ENCODE measurements around the gene GRIP2.

GRIP2 gene

DNA sequence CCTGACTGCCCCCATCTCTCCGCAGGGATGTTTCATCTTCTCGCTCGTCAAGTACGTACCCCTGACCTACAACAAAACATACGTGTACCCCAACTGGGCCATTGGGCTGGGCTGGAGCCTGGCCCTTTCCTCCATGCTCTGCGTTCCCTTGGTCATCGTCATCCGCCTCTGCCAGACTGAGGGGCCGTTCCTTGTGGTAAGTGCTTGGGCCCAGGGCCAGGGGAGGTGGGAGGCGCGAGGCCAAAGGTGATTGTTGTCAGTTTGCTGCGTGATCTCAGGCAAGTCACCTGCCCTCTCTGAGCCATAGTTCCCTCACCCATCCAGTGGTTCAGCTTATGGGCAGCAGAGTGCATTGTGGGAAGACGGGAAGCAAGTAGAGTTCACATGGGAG lies 58.5 kb downstream of the GRIP2 start:
- DNase-seq: no peak

GRCh38 chr3:14481018-14481645 lies 59.0 kb downstream of the GRIP2 start:
- DNase-seq: no peak

DNA sequence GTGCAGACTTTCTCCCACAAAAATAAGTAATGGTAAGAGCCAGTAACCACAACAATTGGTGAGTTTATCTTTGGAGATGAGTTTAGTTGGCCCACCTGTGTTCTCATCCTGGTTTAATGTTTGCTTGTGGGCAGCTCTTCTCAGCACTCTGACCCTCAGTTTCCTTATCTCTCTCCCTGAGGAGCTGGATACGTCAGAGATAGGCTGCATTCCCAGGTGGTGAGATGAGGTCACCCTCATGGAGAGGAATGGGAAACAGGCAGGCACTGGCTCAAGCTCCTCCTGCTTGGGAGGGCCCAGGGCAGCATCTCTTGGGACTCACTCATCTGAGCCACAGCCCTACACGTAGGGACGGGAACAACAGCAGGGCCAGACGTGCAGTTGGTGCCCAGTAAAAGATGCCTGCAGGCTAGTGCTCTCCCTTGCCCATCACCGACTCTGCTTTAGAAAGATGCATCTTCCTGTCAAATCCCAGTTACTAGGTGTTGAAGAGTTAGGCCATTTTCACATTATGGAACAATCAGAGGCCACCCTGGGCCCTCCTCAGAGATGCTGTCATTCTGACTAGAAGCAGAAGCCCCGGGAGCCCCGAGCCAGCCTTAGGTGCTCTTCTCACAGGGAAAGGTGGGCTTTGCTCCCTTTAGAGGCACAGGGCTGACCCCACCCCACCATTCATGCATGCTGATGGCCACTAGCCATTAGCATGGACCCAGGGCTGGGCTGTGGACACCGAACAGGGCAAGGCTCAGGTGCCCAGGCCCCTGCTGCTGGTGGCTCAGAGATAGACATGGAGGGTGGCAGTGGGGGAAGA lies 59.7 kb downstream of the GRIP2 start:
- no peak for DNase-seq

DNA sequence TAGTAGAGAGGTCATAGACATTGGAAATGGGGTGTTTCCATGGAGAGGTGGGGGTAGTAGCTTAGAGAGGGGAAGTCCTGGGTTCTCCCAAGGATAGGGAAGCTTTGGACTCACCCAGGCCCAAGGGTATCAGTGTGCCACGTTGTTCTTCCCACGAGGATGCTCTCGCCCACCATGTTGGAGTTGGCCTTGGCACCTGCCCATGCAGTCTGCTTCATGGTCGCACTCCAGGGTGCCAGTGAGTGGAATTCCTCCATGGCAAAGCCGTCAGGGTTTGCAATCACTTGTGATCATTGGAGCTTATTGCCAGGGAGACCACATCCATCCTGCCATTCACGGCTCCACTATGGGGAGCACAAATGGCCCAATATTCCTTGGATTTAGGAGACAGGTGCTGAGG lies 60.6 kb downstream of the GRIP2 start:
- DNase-seq: no peak

DNA sequence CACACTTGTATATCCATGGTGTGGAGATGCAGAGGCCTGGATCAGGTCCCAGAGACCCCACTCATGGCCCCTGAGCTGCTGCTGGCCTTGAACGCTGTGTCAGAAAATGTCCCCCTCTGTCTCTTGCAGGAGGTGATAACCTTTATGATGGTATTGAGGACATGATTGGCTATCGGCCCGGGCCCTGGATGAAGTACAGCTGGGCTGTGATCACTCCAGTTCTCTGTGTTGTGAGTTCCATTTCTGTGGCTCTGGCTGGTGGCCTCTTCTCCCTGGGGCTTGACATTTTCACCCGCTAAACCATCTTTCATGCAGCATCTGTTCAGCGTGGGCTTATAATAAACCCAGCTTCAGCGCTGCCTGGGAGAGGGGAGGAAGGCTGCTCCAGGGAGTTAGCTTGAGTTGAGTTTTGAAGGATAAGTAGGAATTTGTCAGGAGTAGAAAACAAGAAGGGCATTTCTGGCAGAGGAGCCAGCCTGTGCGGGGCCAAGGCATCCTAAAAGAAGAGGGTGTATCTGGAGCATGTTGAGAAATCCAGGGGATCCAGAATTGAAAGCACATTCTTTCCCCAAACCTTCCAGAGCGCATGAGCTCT lies 61.1 kb downstream of the GRIP2 start:
- no peak for DNase-seq

DNA sequence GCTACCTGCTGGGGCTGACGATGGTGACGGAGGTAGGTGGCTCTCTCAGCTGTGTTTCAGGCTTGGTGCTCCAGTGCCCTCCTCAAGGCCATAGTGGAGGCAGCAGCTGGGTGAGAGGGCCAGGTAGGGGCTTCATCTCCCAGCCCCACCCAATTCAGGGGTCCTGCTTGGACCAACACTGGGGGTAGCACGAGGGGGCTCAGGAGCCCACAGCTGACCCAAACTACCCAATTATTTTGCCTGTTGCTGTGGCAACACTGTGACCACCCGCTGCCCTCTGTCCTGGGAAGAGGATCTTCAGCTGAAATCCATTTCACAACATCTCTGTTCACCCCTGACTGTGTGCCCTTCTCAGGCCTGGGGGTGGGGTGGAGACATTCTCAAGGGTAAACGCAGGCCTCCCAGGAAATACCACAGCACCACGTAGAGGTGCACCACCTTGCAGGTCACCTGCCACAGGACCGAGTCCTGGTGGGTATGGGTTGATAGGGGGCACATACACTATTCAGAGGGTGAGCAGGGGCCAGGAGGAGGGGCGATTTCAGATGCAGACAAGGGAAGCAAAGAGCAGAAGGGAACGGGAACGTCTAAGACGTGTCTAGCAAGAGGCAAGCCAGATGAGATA lies 62.7 kb downstream of the GRIP2 start:
- no peak for DNase-seq

DNA sequence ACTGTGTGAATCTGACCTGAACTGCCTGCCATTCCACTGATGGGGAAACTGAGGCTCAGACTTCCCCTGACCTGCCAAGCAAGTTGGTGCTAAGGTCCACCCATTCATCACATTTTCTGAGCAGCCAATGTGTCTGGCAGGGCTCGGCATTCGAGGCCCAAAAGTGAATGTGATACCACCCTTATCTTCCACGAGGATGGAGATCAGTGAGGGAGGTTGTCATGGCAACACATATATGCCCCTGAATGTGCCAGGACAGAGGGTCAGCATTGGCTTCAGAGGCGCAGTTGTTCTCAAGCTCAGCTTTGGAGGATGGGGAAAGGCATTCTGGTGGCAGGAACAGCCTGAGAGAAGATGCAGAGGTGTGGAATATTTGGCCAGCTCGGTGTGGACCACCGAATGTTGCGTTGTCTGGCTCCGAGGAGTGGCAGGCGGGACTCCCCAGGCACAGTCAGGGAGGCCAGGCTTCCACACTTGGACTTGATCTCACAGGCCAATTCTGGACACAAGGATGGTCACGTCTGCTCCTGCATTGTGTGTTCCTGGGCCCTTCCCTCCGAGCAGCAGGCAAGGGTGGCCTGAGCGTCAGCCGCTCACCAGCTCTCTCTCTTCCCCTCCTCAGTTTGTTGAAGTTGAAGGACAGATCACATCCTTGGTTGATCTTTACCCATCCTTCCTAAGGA lies 63.4 kb downstream of the GRIP2 start:
- no peak for DNase-seq

GRCh38 chr3:14475621-14476020 lies 64.5 kb downstream of the GRIP2 start:
- DNase-seq: no peak

- no peak for DNase-seq
Observed at GRCh38 chr3:14474363-14475081, 65.6 kb downstream of the GRIP2 start.

DNA sequence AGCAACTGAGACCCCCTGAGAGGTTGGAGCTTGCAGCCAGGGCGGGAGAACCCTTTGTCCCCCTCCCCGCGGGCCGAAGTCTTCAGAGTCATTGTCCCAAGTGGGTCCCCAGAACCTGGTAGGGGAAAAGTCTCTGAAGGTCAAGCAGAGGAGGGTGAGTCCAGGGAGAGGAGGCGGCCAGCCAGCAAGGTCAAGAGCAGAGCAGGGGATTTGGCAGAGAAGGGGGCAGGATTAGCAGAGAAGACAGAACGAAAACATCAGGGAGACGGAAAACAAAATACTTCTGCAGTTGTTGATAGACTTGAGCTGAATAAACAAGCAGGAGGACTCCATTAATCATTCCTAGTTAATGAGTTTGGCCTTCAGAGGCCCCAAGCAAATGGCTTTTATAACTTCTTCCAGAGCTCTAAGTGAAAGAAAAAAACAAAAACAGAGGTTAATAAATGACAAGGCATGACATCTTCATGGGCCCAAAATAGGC lies 66.7 kb downstream of the GRIP2 start:
- DNase-seq: no peak

GRCh38 chr3:14472471-14473351 lies 67.4 kb downstream of the GRIP2 start:
- DNase-seq: no peak

DNA sequence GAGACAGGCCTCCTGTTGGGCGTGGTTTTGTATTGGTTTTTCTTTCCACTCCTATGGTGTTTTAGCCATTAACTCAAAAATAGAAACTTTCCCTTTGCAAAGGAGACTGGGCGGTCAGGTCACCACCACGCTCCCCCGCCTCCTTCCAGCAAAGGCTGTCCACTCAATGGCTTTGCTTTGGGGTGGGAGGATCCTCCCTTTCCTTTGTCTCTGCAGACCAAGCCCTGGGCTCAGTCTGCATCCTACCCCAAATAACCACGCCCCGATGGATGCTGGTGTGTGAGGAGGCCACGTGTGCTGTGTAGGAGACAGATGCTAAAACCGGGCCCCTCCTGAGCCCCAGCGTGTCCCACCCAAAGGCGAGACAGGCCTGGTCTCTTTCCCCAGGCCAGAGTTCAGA lies 68.5 kb downstream of the GRIP2 start:
- DNase-seq: no peak

DNA sequence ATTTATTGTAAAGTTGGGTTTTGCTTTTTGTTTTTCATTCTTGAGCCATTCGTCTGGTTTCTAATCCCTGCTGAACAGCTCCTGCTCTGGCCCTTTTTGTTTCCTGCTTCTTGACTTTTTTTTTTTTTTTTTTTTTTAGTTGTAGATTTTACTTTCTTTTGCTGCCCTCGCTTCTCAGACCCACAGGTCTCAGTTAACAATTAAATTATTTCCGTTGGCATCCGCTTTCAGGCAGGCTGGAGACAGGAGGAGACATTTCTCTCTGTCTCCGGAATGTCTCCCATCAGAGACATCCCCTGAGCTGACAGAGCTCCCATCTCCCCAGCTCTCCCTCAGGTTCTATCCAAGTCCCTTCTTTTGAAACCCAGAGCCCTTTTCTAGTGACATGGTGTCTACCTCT lies 69.1 kb downstream of the GRIP2 start:
- DNase-seq: no peak

DNA sequence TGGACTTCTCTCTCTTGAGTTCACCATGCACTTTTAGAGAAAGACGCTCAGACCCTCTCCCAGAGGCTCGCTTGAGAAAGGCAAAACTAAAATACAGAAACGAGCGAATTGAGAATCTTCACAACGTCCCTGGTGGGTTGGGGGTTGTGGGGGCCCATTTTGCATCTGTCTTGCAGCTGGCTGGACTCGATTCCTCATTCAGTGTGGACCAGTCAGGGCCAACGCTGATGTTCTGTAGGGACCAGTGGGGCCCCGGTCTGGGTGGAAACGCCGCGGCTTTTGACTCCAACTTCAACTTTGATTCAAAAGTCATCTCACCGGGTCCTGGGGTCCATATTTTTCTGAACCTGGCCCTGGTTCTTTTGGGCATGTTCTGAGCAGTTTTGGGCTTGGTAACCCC lies 69.7 kb downstream of the GRIP2 start:
- DNase-seq: no peak

GRCh38 chr3:14468621-14468981 lies 71.5 kb downstream of the GRIP2 start:
- no peak for DNase-seq

- no peak for DNase-seq
Observed at GRCh38 chr3:14467814-14468620, 72.1 kb downstream of the GRIP2 start.

DNA sequence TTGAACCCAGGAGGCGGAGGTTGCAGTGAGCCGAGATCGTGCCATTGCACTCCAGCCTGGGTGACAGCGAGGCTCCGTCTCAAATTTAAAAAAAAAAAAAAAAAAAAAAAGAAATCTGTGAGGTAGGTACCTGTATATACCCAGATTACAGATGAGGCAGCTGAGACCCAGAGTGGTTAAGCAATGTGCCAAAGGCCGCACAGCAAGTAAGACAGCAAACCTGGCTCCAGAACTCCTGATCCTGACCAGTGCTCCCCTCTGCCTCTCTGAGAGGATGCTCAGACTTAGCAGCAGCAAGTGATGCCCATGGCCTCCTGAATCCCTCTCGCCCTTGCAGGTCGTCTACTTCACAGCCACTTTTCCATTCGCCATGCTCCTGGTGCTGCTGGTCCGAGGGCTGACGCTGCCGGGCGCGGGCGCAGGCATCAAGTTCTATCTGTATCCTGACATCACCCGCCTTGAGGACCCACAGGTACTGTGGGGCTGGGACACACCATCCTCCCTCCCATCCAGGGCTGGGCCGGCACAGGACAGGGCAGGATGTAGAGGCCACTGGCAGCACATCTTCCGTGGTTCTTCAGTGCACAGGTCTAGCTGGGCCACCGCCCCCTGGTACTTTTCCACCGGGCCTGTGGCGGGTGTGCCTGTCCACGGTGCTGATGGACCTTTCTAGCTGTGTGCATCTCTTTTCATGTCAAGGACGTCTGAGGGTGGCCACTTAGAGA lies 73.8 kb downstream of the GRIP2 start:
- no peak for DNase-seq

DNA sequence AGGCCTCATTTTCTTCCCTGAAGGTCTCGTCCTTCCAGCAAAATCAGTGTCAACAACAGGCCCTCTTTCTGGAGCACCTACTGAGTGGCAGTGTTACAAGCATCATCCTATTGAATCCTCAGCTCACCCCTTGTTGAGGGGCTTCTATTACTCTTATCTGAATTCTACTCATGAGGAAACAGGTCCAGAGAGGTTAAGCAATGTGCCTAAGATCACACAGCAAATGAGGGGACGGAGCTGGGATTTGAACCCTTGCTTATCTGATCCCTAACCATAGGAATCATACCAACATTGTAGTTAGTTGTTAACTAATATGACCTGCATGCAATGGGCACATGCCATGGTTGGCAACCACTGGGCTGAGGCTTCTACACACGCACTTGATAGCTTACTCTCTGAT lies 74.7 kb downstream of the GRIP2 start:
- DNase-seq: no peak

DNA sequence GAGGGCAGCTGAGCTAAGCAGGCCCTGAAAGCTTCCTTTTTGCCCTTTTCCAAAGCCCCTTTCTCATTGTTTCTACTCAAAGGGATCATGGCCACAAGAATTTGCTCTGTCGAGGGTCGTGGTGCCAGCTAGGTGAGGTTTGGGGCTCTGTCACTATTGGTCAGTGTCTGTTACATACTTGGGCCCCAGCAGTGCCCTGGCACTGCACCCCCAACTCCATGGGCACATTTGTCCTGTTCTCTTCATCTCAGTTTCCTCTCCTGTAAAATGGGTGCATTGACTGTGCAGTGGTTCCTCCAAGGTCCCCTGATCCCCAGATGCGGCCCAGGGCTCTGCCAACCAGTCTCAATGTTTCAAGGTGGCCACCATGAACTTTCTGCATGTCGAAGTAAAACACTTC lies 75.6 kb downstream of the GRIP2 start:
- DNase-seq: no peak

DNA sequence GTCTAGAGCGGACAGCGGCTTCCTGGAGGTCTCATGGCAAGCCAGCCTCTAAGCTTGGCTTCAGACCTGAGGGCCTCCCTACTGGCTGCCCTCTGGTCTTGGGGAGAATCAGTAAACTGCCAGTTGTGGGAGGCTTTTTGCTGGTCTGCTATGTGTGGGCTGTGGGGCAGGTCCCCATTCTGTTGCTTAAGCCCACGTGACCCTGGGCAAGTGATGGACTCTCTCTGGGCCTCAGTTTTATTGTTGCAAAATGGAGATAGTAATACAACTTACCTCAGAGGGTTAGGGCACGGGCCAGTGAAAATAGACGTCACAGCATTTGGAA lies 76.0 kb downstream of the GRIP2 start:
- no peak for DNase-seq
